H9 (cell line): ENCODE results near the gene GLYAT. TPM values are rescaled to one million over a fixed set of nuclear protein-coding genes. Genes with fewer than 3 reads are reported as not detected.

Experiments used
- DNase-seq: peaks from one replicate; pipeline ENCODE4 v3.0.0-alpha.2; 2017
- H2AFZ ChIP-seq: one replicate; pipeline ENCODE4 v1.6.1; 2013; ENCODE audit warnings: mild to moderate bottlenecking, low read length, control low read depth, moderate library complexity
- H2AK5ac ChIP-seq: 2 replicates; pipeline ENCODE4 v1.6.1; 2013; ENCODE audit warnings: low read length, control low read depth, mixed read lengths; ENCODE audit not compliant: insufficient read length
- H2BK120ac ChIP-seq: one replicate; pipeline ENCODE4 v1.6.1; 2013; ENCODE audit warnings: low read depth, mild to moderate bottlenecking, low read length, control low read depth, inconsistent platforms; ENCODE audit not compliant: poor library complexity, severe bottlenecking
- H2BK12ac ChIP-seq: 2 replicates; pipeline ENCODE4 v1.6.1; 2013; ENCODE audit warnings: low read length, control low read depth, mixed read lengths, low read depth; ENCODE audit not compliant: insufficient read length
- H2BK15ac ChIP-seq: 2 replicates; pipeline ENCODE4 v1.6.1; 2013; ENCODE audit warnings: low read depth, low read length, control low read depth
- H2BK20ac ChIP-seq: one replicate; pipeline ENCODE4 v1.6.1; 2013; ENCODE audit warnings: low read depth, mild to moderate bottlenecking, low read length, control low read depth, inconsistent platforms; ENCODE audit not compliant: poor library complexity, severe bottlenecking
- H2BK5ac ChIP-seq: 2 replicates; pipeline ENCODE4 v1.6.1; 2013; ENCODE audit warnings: low read length, control low read depth, mixed read lengths; ENCODE audit not compliant: insufficient read length
- H3K14ac ChIP-seq: 2 replicates; pipeline ENCODE4 v1.6.1; 2013; ENCODE audit warnings: low read length, control low read depth; ENCODE audit not compliant: insufficient read depth
- H3K18ac ChIP-seq: 2 replicates; pipeline ENCODE4 v1.6.1; 2013; ENCODE audit warnings: low read depth, mild to moderate bottlenecking, mixed read lengths, low read length, control low read depth; ENCODE audit not compliant: insufficient read length
- H3K23ac ChIP-seq: 2 replicates; pipeline ENCODE4 v1.6.1; 2013; ENCODE audit warnings: low read length, control low read depth, mixed read lengths, low read depth; ENCODE audit not compliant: insufficient read length
- H3K23me2 ChIP-seq: 2 replicates; pipeline ENCODE4 v1.6.1; 2013; ENCODE audit warnings: low read depth, mild to moderate bottlenecking, mixed read lengths, low read length, control low read depth; ENCODE audit not compliant: insufficient read length, poor library complexity, severe bottlenecking
- H3K27ac ChIP-seq: 2 replicates; pipeline ENCODE4 v1.5.1; 2013; ENCODE audit warnings: low read length, control low read depth, mixed read lengths, low read depth; ENCODE audit not compliant: insufficient read length
- H3K27me3 ChIP-seq: 2 replicates; pipeline ENCODE4 v1.6.1; 2013; ENCODE audit warnings: low read length, control low read depth, inconsistent platforms; ENCODE audit not compliant: insufficient read depth
- H3K4ac ChIP-seq: 2 replicates; pipeline ENCODE4 v1.6.1; 2013; ENCODE audit warnings: low read depth, mild to moderate bottlenecking, control low read depth, inconsistent platforms, low read length, moderate library complexity
- H3K4me1 ChIP-seq: 2 replicates; pipeline ENCODE4 v1.6.1; 2013; ENCODE audit warnings: low read length, control low read depth, inconsistent platforms; ENCODE audit not compliant: insufficient read depth
- H3K4me2 ChIP-seq: 2 replicates; pipeline ENCODE4 v1.6.1; 2013; ENCODE audit warnings: low read length, control low read depth, mixed read lengths; ENCODE audit not compliant: insufficient read length, insufficient read depth
- H3K56ac ChIP-seq: 2 replicates; pipeline ENCODE4 v1.6.1; 2013; ENCODE audit warnings: low read depth, mild to moderate bottlenecking, mixed read lengths, low read length, control low read depth; ENCODE audit not compliant: insufficient read length
- H3K79me1 ChIP-seq: 2 replicates; pipeline ENCODE4 v1.6.1; 2013; ENCODE audit warnings: low read depth, mild to moderate bottlenecking, moderate library complexity, low read length, control low read depth, inconsistent platforms; ENCODE audit not compliant: insufficient read depth, poor library complexity, severe bottlenecking
- H3K79me2 ChIP-seq: 2 replicates; pipeline ENCODE4 v1.6.1; 2013; ENCODE audit warnings: low read length, control low read depth, inconsistent platforms; ENCODE audit not compliant: insufficient read depth
- H3K9ac ChIP-seq: 2 replicates; pipeline ENCODE4 v1.6.1; 2013; ENCODE audit warnings: low read length, control low read depth, mixed read lengths; ENCODE audit not compliant: insufficient read length; ENCODE audit errors: extremely low read depth
- H3K9me3 ChIP-seq: one replicate; pipeline ENCODE4 v1.6.1; 2013; ENCODE audit warnings: low read depth, low read length, inconsistent platforms; ENCODE audit not compliant: control insufficient read depth
- H3T11ph ChIP-seq: one replicate; pipeline ENCODE4 v1.6.1; 2013; ENCODE audit warnings: mild to moderate bottlenecking, low read length, control low read depth, inconsistent platforms
- H4K20me1 ChIP-seq: one replicate; pipeline ENCODE4 v1.6.1; 2013; ENCODE audit not compliant: control insufficient read depth, insufficient read length, insufficient read depth
- H4K5ac ChIP-seq: 2 replicates; pipeline ENCODE4 v1.6.1; 2013; ENCODE audit warnings: low read depth, mild to moderate bottlenecking, mixed read lengths, low read length, control low read depth; ENCODE audit not compliant: insufficient read length
- H4K8ac ChIP-seq: replicated peaks from 2 replicates; pipeline ENCODE4 v1.6.1; 2013; ENCODE audit warnings: low read length, control low read depth, mixed read lengths, low read depth; ENCODE audit not compliant: insufficient read length
- H4K91ac ChIP-seq: 2 replicates; pipeline ENCODE4 v1.6.1; 2013; ENCODE audit warnings: low read depth, mild to moderate bottlenecking, moderate library complexity, mixed read lengths, low read length, control low read depth; ENCODE audit not compliant: insufficient read length
- H3K27ac Mint-ChIP-seq, 3 experiments: 2 replicates in 2 of 3; 3 replicates in 1 of 3; pipeline ENCODE4 v1.8.0; 2020 to 2021; ENCODE audit warnings: mixed read lengths in 3 of 3, mild to moderate bottlenecking in 1 of 3, moderate library complexity in 1 of 3
- H3K27me3 Mint-ChIP-seq: 2 replicates; pipeline ENCODE4 v1.8.0; 2021; ENCODE audit warnings: low read depth, mild to moderate bottlenecking, moderate library complexity, mixed read lengths
- H3K36me3 Mint-ChIP-seq, 3 experiments: 2 replicates in 2 of 3; 3 replicates in 1 of 3; pipeline ENCODE4 v1.8.0; 2020 to 2021; ENCODE audit warnings: low read depth in 3 of 3, mixed read lengths in 3 of 3; ENCODE audit not compliant: insufficient read depth in 1 of 3
- H3K4me1 Mint-ChIP-seq, 2 experiments: 2 replicates each; pipeline ENCODE4 v1.8.0; 2020; ENCODE audit warnings: mixed read lengths in 2 of 2
- H3K4me3 Mint-ChIP-seq, 2 experiments: 2 replicates in 1 of 2; 3 replicates in 1 of 2; pipeline ENCODE4 v1.8.0; 2020 to 2021; ENCODE audit warnings: mild to moderate bottlenecking in 2 of 2, mixed read lengths in 2 of 2, moderate library complexity in 1 of 2
- H3K9me3 Mint-ChIP-seq, 2 experiments: 2 replicates in 1 of 2; 3 replicates in 1 of 2; pipeline ENCODE4 v1.8.0; 2020; ENCODE audit warnings: mild to moderate bottlenecking in 2 of 2, mixed read lengths in 2 of 2, moderate library complexity in 1 of 2
- WGBS: extraction: QIAGEN DNeasy Blood & Tissue Kit; methylation state at CpG from one replicate; pipeline ENCODE4 v1.1.7; 2013; ENCODE audit warnings: missing lambda C conversion rate, low lambda C conversion rate, mixed read lengths; ENCODE audit not compliant: insufficient read length; ENCODE audit errors: extremely low coverage; 5-methylcytosine and 5-hydroxymethylcytosine counted together
- total RNA-seq: library from RNA; stranded (reverse); gene quantifications from 2 replicates; pipeline ENCODE4 v1.2.1, GENCODE V29; 2021
- TF ChIP-seq, protein P1 (sequence below): fragments of 200-600 bp; sonication (generic); conservative IDR thresholded peaks from 3 replicates; pipeline ENCODE4 v1.8.0; 2021; ENCODE audit warnings: antibody characterized with exemption, mild to moderate bottlenecking

GLYAT gene
- total RNA-seq, 1 experiment from 2014 or later: not detected

DNA sequence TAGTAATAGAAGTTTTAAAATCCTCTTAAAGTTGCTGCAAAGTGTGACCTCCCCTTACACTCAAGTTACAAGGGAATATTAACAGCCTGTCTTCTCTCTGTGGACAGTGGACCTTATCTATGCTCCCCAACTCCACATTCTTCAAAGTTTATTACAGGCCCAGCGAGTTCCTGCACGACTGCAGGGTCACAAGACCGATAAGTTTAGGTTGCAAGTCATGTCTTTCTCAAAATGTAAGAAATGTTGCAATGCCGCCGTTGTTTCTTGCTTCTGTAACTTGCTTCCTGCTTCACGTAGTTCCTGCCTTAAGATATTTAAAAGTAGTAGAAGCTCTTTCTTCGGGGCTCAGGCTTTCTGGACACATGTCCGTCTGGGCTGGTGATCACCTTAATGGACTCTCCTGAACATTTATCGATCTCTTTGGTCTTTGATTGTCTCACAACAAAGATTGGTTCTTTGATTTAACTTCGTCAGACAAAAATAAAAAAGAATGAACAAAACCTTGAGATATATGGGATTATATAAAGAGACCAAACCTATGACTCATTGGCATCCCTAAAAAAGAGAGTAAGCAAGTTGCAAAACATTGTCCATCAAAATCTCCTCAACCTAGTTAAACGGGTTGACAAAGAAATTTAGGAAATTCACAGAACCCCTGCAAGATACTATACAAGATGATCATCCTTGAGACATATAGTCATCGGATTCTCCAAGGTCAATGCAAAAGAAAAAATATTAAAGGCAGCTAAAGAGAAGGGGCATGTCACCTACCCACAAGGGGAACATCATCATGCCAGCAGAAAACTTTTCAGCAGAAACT lies 45.4 kb upstream of the GLYAT start:
- no CpG with 5 or more reads among the region's 12 CpGs for WGBS
- Histone ChIP-seq H3K56ac (no peak overlapping the region), H3K9me3 (peaks cover 30% of the 10 kb centered on the region), H3K23ac (no peak overlapping the region), H2BK5ac (no peak overlapping the region), H2AFZ (no peak overlapping the region), H3K79me1 (no peaks in the 10 kb centered on the region), H3K27me3 (no peaks in the 10 kb centered on the region), H2BK12ac (no peak overlapping the region), H3K4me2 (no peak overlapping the region), H3K4ac (no peak overlapping the region), H3K23me2 (no peaks in the 10 kb centered on the region), H2BK120ac (no peak overlapping the region), H4K91ac (no peak overlapping the region), H3K79me2 (no peaks in the 10 kb centered on the region), H3K4me1 (no peaks in the 10 kb centered on the region), H3K14ac (no peak overlapping the region), H3K9ac (no peak overlapping the region), H2BK15ac (no peak overlapping the region), H4K5ac (no peak overlapping the region), H2BK20ac (no peak overlapping the region), H4K8ac (no peak overlapping the region), H3K18ac (no peak overlapping the region), H2AK5ac (no peak overlapping the region), H3T11ph (no peak overlapping the region), H3K27ac (no peak overlapping the region), H4K20me1 (no peaks in the 10 kb centered on the region)
- DNase-seq: no peak
- Mint-ChIP-seq H3K4me3 (no peak overlapping the region), H3K9me3 (peaks cover 84 to 92% of the 10 kb centered on the region in 2 experiments), H3K4me1 (no peaks in the 10 kb centered on the region), H3K27ac (no peak overlapping the region), H3K27me3 (no peaks in the 10 kb centered on the region), H3K36me3 (peaks cover 0 to 33% (median 2%) of the 10 kb centered on the region in 3 experiments; a peak in 6 of 7 replicates)
- TF ChIP-seq, protein P1, sequence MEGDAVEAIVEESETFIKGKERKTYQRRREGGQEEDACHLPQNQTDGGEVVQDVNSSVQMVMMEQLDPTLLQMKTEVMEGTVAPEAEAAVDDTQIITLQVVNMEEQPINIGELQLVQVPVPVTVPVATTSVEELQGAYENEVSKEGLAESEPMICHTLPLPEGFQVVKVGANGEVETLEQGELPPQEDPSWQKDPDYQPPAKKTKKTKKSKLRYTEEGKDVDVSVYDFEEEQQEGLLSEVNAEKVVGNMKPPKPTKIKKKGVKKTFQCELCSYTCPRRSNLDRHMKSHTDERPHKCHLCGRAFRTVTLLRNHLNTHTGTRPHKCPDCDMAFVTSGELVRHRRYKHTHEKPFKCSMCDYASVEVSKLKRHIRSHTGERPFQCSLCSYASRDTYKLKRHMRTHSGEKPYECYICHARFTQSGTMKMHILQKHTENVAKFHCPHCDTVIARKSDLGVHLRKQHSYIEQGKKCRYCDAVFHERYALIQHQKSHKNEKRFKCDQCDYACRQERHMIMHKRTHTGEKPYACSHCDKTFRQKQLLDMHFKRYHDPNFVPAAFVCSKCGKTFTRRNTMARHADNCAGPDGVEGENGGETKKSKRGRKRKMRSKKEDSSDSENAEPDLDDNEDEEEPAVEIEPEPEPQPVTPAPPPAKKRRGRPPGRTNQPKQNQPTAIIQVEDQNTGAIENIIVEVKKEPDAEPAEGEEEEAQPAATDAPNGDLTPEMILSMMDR: no peak
